K562 (cell line): ENCODE results near the gene NCAPD2. TPM values are rescaled to one million over a fixed set of nuclear protein-coding genes. Genes with fewer than 3 reads are reported as not detected.
A peak's percentile ranks its signal among the peaks of the same experiment; 100 is the strongest.

Source experiments
- ATF6 ChIP-seq: sonication (generic); formaldehyde crosslinking; IDR thresholded peaks from 2 replicates; pipeline ENCODE4 v1.4.0; 2020; ENCODE audit warnings: mild to moderate bottlenecking, missing genetic modification reagents
- EZH2 ChIP-seq: IDR thresholded peaks from 2 replicates; pipeline ENCODE4 v1.6.1; 2012; ENCODE audit warnings: low read depth, mild to moderate bottlenecking, inconsistent platforms, low read length, borderline replicate concordance
- FOXK2 ChIP-seq, 2 experiments: fragments of 450-650 bp; IDR thresholded peaks in 1 of 2; conservative IDR thresholded peaks in 1 of 2; 2 replicates each; pipeline ENCODE4 v1.6.1; 2016; ENCODE audit warnings: low read depth in 2 of 2, mild to moderate bottlenecking in 1 of 2
- FOXO4 ChIP-seq: fragments of 450-650 bp; formaldehyde crosslinking; IDR thresholded peaks from 2 replicates; pipeline ENCODE4 v1.4.0; 2020; ENCODE audit warnings: mild to moderate bottlenecking, moderate library complexity
- GATA2 ChIP-seq: sonication (generic); formaldehyde crosslinking; IDR thresholded peaks from 2 replicates; pipeline ENCODE4 v1.4.0; 2020; ENCODE audit warnings: mild to moderate bottlenecking, missing genetic modification reagents
- GTF2B ChIP-seq: IDR thresholded peaks from 2 replicates; pipeline ENCODE4 v1.6.1; 2011; ENCODE audit not compliant: insufficient read length; ENCODE audit errors: extremely low read depth
- HDGF ChIP-seq: fragments of 450-650 bp; IDR thresholded peaks from 2 replicates; pipeline ENCODE4 v1.6.1; 2016
- HES1 ChIP-seq: fragments of 450-650 bp; IDR thresholded peaks from 2 replicates; pipeline ENCODE4 v1.6.1; 2016; ENCODE audit warnings: low read depth, mild to moderate bottlenecking, moderate library complexity
- KDM4B ChIP-seq, 2 experiments: fragments of 450-650 bp in 1 of 2; sonication (generic) in 1 of 2; IDR thresholded peaks; 2 replicates each; pipeline ENCODE4 v1.6.1; 2016 to 2017; ENCODE audit warnings: borderline replicate concordance in 2 of 2, antibody characterized with exemption in 1 of 2, low read depth in 1 of 2, mild to moderate bottlenecking in 1 of 2
- KHSRP ChIP-seq: fragments of 450-650 bp; IDR thresholded peaks from 2 replicates; pipeline ENCODE4 v1.6.1; 2017
- KLF1 ChIP-seq: fragments of 450-650 bp; IDR thresholded peaks from 2 replicates; pipeline ENCODE4 v1.6.1; 2016; ENCODE audit warnings: missing genetic modification characterization, missing compliant biosample characterization
- KLF13 ChIP-seq: fragments of 450-650 bp; IDR thresholded peaks from 2 replicates; pipeline ENCODE4 v1.6.1; 2016; ENCODE audit warnings: missing genetic modification characterization, low read depth, mild to moderate bottlenecking, missing compliant biosample characterization, moderate library complexity, borderline replicate concordance
- PYGO2 ChIP-seq: fragments of 450-650 bp; IDR thresholded peaks from 2 replicates; pipeline ENCODE4 v1.6.1; 2016; ENCODE audit warnings: mild to moderate bottlenecking, missing genetic modification characterization, moderate library complexity, missing compliant biosample characterization
- RHOXF2B ChIP-seq: fragments of 250-450 bp; sonication (Bioruptor Pico); conservative IDR thresholded peaks from 2 replicates; pipeline ENCODE4 v1.5.1; 2021
- SRSF9 ChIP-seq: fragments of 200-400 bp; formaldehyde crosslinking; IDR thresholded peaks from 2 replicates; pipeline ENCODE4 v1.6.1; 2017; ENCODE audit warnings: low read depth, low read length, borderline replicate concordance
- ZBTB11 ChIP-seq, 3 experiments: fragments of 200-800 bp in 1 of 3; fragments of 250-450 bp in 1 of 3; fragments of 450-650 bp in 1 of 3; sonication (Bioruptor Pico) in 1 of 3; sonication (Bioruptor generic) in 1 of 3; formaldehyde crosslinking in 1 of 3; IDR thresholded peaks; 2 replicates each; pipeline versions ENCODE4 v1.6.1 to v1.8.0; 2016 to 2022; ENCODE audit warnings: mild to moderate bottlenecking in 2 of 3, missing genetic modification characterization in 2 of 3, missing compliant biosample characterization in 1 of 3, moderate library complexity in 1 of 3
- ZNF583 ChIP-seq: fragments of 250-450 bp; sonication (Bioruptor Pico); IDR thresholded peaks from 2 replicates; pipeline ENCODE4 v1.4.0; 2020
- ZNF785 ChIP-seq: fragments of 250-450 bp; sonication (Bioruptor Pico); IDR thresholded peaks from 2 replicates; pipeline ENCODE4 v1.4.0; 2020; ENCODE audit warnings: mild to moderate bottlenecking
- polyA plus RNA-seq, 8 experiments: library from polyadenylated mRNA; depleted of rRNA in 4 of 8; stranded (reverse) in 5 of 8; unstranded in 3 of 8; fragments of >200 nt; fragmentation: Nextera tagmentation in 2 of 8; fragmentation: Illumina TruSeq in 1 of 8; extraction: Ambion mirVana in 2 of 8; extraction: Trizol in 1 of 8; gene quantifications; 2 replicates each; pipeline versions ENCODE4 v1.2.1 to v1.2.3, GENCODE V29; 2011 to 2014; ENCODE audit warnings: inconsistent platforms in 1 of 8, missing spikeins in 1 of 8
- total RNA-seq, 7 experiments: library from RNA; depleted of rRNA in 6 of 7; stranded (reverse); fragments of >200 nt in 6 of 7; fragmentation: Illumina TruSeq in 2 of 7; extraction: Trizol in 2 of 7; gene quantifications; 2 replicates each; pipeline versions ENCODE4 v1.2.1 to v1.2.3, GENCODE V29; 2011 to 2021; ENCODE audit warnings: low replicate concordance in 1 of 7

NCAPD2 gene
- total and polyA plus RNA-seq, 9 of the 15 experiments (the other 6 are each of a cell fraction or from before 2014, with no cell fraction given): 16.9 to 93.7 (median 68.3) TPM

GRCh38 chr12:6533923-6534694, 40.2 kb downstream of the NCAPD2 start, which contains the start of gene GAPDH (continued):
- TF ChIP-seq ZBTB11 (CRISPR knock-in tag; IDR thresholded peaks at IDR 0.05): 0 out of 6 replicates have a peak, but pooled peaks of 1 of the 3 experiments have one; percentile 52
- no peak for TF ChIP-seq KDM4B (IDR thresholded peaks at IDR 0.05; ENCODE audit: borderline replicate concordance in 2 of 2, low read depth in 1 of 2)
- no peak for TF ChIP-seq ZNF583 (CRISPR knock-in tag)
- no peak for TF ChIP-seq RHOXF2B (CRISPR knock-in tag)
- no peak for TF ChIP-seq KHSRP
- TF ChIP-seq GTF2B: peak; percentile 90
- TF ChIP-seq SRSF9: no peak
- TF ChIP-seq HES1: peak; percentile 61
- no peak for TF ChIP-seq ZNF785 (CRISPR knock-in tag)
- no peak for TF ChIP-seq GATA2 (CRISPR knock-in tag)
- no peak for TF ChIP-seq HDGF
- TF ChIP-seq FOXO4 (CRISPR knock-in tag): no peak
- no peak for TF ChIP-seq KLF1 (tag)
- no peak for TF ChIP-seq FOXK2 (conservative IDR thresholded peaks at IDR 0.05 in 1 of 2, IDR thresholded peaks at IDR 0.05 in 1 of 2; ENCODE audit: low read depth in 2 of 2)
- 0 out of 2 replicates have a peak, but pooled peaks have one; percentile 26 for TF ChIP-seq ATF6 (CRISPR knock-in tag)
- no peak for TF ChIP-seq KLF13 (tag)
- no peak for TF ChIP-seq PYGO2 (tag)
- no peak for TF ChIP-seq EZH2
